ENCODE results near the gene TTN. TPM values are rescaled to one million over a fixed set of nuclear protein-coding genes. Genes with fewer than 3 reads are reported as not detected.

TTN gene
- total and polyA plus RNA-seq, 2 of the 8 experiments (the other 6 are each of a cell fraction or from before 2014, with no cell fraction given) = 0.30 to 9.7 TPM

GRCh38 chr2:178732913-178733312 lies 74.3 kb downstream of the TTN start:
- Histone ChIP-seq H2BK120ac (replicated peaks; ENCODE audit: low read depth, low read length) (no peak overlapping the region), H2BK5ac (ENCODE audit: low read depth, low read length) (no peak overlapping the region), H3K14ac (ENCODE audit: insufficient read length) (no peak overlapping the region), H2BK12ac (ENCODE audit: low read depth, low read length) (no peak overlapping the region), H4K5ac (ENCODE audit: insufficient read length, low read depth, low read length) (no peak overlapping the region), H3K4ac (replicated peaks; ENCODE audit: insufficient read length, low read depth, low read length) (no peak overlapping the region), H3K79me2 (ENCODE audit: control insufficient read depth in 1 of 2, insufficient read depth in 2 of 2, low read length in 2 of 2) (no peaks in the 10 kb centered on the region), H3K9me3 (ENCODE audit: insufficient read depth in 2 of 2, low read depth in 1 of 2, low read length in 1 of 2) (no peaks in the 10 kb centered on the region), H3K4me1 (replicated peaks in 1 of 4; ENCODE audit: control insufficient read depth in 3 of 4, insufficient read depth in 4 of 4, low read length in 3 of 4) (no peaks in the 10 kb centered on the region), H3K23me2 (ENCODE audit: low read depth, low read length) (no peaks in the 10 kb centered on the region), H3K9ac (replicated peaks in 1 of 4; ENCODE audit: extremely low read depth in 1 of 4, low read depth in 3 of 4, low read length in 3 of 4) (no peak overlapping the region), H2AFZ (ENCODE audit: low read length) (no peak overlapping the region), H2BK20ac (ENCODE audit: low read length) (no peak overlapping the region), H3K79me1 (ENCODE audit: low read depth, low read length) (no peaks in the 10 kb centered on the region), H3K36me3 (ENCODE audit: control insufficient read depth in 2 of 4, insufficient read depth in 4 of 4, low read length in 3 of 4) (no peaks in the 10 kb centered on the region), H3K23ac (ENCODE audit: insufficient read length) (no peak overlapping the region), H4K20me1 (replicated peaks in 1 of 2; ENCODE audit: control insufficient read depth in 1 of 2, insufficient read depth in 2 of 2, low read length in 2 of 2) (peaks cover 0 to 2% of the 10 kb centered on the region in 2 experiments), H3K27ac (ENCODE audit: low read depth, low read length) (no peak overlapping the region), H4K8ac (ENCODE audit: extremely low read depth, insufficient read depth, low read length) (no peak overlapping the region), H3K4me3 (ENCODE audit: extremely low read depth in 1 of 4, insufficient read depth in 2 of 4, low read depth in 3 of 4, low read length in 4 of 4) (no peak overlapping the region), H3K56ac (replicated peaks; ENCODE audit: insufficient read length, low read depth, low read length) (no peak overlapping the region), H3K18ac (ENCODE audit: extremely low read depth, low read length) (no peak overlapping the region), H3K27me3 (replicated peaks in 1 of 4; ENCODE audit: control insufficient read depth in 3 of 4, extremely low read depth in 1 of 4, insufficient read depth in 3 of 4, low read length in 3 of 4) (no peaks in the 10 kb centered on the region), H3K4me2 (ENCODE audit: insufficient read depth in 1 of 2, low read depth in 2 of 2, low read length in 2 of 2) (no peak overlapping the region), H2BK15ac (ENCODE audit: low read length) (no peak overlapping the region), H4K91ac (replicated peaks; ENCODE audit: insufficient read length, low read length) (no peak overlapping the region), H2AK5ac (ENCODE audit: low read depth, low read length) (no peak overlapping the region)
- DNase-seq (ENCODE audit: low read depth in 1 of 2, low spot score in 2 of 2) (no peak), FAIRE-seq (no peak)
- ChIA-PET CTCF (ENCODE audit: partially characterized antibody) (interaction anchor here (1.3 kb wide), 1 partner anchor 33 kb away, joined by 5 read pairs; no protein-coding TSS in a partner anchor), POLR2A (ENCODE audit: partially characterized antibody) (no interaction called here)
- WGBS, 2 experiments (ENCODE audit: extremely low coverage in 1 of 2, insufficient coverage in 1 of 2, insufficient read length in 1 of 2, insufficient replicate concordance in 2 of 2, low coverage in 1 of 2, low lambda C conversion rate in 2 of 2, missing lambda C conversion rate in 1 of 2) = 95% methylated on average over 3 of the region's 3 CpGs; no CpG with 5 or more reads in 1 of the 2 experiments
- TF ChIP-seq MAFK (IDR thresholded peaks at IDR 0.05; ENCODE audit: low read depth, low read length) (no peak), CTBP2 (IDR thresholded peaks at IDR 0.05; ENCODE audit: borderline replicate concordance, insufficient read depth, insufficient read length, low read length) (no peak)

Data from H1 (cell line).